COLO668 (cell line): ENCODE measurements around the gene IRF4.

Experiments used
- DNase-seq: peaks from one replicate; lab custom pipeline; 2025; ENCODE audit not compliant: unreplicated experiment; lab: John Stamatoyannopoulos, UW

Gene IRF4

DNA sequence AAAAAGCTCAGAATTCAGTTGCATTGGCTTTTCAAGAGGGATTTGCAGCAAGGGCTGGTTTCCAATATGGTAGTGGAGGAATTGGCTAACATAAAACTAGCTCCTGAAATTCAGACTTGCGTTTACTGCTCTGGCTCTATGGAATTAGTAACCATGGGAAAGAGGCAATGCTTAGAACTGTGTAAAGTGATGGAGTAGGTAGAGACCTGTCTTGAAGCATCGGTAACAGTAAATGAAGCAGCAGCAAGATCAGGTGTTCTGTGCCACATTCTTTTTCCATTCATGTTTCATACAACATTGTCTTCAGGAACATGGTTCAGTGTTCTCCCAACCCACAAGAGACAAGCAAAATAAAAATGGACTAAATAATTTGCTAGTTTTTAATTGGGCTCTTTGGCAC lies 6.5 kb downstream of the IRF4 start:
- no peak for DNase-seq

DNA sequence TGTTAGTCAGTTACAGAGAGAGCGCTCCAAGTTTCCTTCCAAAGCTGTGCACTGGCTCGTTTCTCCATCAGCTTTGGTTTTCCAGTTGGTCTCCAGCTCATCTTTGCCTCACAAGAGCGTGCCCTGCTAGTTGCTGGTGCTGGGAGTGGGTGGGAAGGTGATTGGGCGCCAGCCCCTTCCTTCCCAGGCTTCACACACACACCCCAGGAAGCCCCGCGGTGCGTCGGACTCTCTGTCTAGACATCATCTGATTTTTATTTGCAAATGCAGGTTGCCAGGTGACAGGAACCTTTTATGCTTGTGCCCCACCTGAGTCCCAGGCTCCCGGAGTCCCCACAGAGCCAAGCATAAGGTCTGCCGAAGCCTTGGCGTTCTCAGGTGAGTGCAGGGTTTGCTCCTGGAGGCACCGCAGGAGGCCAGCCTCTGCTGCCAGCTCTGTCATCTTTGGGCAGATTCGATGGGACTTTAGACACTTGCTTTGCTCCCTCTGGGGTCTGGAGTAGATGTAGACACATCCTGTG lies 7.1 kb downstream of the IRF4 start:
- no peak for DNase-seq

DNA sequence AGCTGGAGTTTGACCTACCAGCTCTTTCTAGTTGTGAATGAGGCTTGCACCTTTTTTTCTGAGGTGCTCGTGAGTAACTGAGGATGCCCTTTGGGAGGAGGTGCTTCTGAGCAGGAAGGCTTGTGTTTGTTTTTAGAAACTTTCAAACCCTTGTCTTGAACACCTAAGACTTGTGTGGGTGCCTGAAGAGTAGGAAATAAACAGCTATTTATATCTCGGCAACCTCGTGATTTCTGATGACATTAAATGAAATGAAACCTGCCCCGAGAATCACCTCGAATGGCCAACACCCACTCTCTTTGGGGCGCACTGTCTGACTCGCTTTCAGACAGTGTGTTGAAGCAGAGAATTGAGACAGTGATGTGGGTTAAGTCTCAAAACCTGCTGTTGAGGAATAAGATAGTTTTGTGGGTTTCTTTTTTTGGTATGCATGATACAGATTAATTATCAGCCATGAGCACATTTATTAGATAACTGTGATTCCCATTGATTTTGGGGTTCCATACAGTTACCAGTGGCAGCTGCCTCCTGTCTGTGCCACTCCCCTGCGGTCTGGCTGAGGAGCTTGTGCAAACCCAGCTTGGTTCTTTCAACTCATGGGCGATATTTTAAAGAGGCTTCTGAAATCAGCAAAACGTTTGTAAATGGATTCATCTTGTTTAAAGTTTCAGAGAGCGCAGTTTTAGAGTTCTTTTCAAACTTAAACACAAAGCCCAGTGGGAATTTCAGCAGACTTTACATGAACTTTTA lies 8.4 kb downstream of the IRF4 start:
- no peak for DNase-seq

GRCh38 chr6:400815-401214 lies 9.3 kb downstream of the IRF4 start:
- DNase-seq = no peak

DNA sequence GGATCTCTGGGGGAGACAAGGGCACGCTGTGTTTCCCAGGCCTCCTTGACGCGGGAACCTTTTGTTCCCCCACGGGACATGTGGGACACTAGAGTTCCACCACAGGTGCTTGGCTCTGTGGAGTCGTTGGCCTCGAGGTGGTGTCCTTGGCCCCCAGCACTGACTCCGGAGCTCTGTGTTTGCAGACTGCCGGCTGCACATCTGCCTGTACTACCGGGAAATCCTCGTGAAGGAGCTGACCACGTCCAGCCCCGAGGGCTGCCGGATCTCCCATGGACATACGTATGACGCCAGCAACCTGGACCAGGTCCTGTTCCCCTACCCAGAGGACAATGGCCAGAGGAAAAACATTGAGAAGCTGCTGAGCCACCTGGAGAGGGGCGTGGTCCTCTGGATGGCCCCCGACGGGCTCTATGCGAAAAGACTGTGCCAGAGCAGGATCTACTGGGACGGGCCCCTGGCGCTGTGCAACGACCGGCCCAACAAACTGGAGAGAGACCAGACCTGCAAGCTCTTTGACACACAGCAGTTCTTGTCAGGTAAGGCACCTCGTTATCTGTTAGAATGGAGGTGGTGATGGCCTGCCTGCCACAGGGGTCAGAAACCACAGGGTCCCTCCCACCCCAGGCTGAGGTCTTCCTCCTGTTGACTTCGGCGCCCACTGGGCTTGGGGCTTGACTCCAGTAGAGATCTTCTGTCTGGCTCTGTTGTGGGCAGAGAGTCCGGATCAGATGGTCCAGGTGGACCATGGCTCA lies 9.9 kb downstream of the IRF4 start:
- DNase-seq = no peak

GRCh38 chr6:401994-402640 lies 10.6 kb downstream of the IRF4 start:
- no peak for DNase-seq

DNA sequence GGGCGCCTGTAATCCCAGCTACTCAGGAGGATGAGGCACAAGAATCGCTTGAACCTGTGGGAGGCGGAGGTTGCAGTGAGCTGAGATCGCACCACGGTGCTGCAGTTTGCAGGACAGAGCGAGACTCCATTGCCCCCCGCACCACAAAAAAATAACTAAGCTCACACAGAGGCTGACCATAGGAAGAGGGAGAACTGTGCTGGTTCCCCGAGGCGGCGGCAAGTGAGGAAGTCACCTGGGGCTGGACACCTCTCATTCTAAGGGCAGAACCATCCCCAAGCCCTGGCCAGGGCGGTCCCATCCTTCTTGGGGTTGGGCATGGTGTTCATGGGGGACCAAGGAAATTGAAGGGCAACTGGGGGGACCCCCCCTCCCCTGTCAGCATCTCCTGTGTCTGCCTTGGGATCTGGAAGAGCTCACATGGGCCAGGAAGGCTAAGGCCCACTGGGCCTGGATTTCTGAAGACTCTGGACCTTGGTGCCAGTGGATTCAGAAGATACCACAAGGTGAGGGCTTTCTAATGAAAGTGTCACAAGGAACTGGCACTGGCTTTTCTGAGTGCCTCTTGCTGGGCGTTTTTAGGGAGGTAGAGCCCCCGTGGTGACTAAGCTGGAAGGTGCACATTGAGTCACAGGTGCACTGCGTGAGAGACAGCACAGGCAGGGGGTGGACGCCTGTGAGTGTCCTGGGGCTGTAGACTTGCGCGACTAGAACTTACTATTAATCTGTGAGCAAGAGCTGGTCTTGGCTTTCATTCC lies 11.5 kb downstream of the IRF4 start:
- DNase-seq = no peak

- no peak for DNase-seq
Measured at GRCh38 chr6:403659-404655, 12.4 kb downstream of the IRF4 start.

GRCh38 chr6:404685-405423 lies 13.3 kb downstream of the IRF4 start:
- no peak for DNase-seq

GRCh38 chr6:408148-408547 lies 16.6 kb downstream of the IRF4 start:
- no peak for DNase-seq

DNA sequence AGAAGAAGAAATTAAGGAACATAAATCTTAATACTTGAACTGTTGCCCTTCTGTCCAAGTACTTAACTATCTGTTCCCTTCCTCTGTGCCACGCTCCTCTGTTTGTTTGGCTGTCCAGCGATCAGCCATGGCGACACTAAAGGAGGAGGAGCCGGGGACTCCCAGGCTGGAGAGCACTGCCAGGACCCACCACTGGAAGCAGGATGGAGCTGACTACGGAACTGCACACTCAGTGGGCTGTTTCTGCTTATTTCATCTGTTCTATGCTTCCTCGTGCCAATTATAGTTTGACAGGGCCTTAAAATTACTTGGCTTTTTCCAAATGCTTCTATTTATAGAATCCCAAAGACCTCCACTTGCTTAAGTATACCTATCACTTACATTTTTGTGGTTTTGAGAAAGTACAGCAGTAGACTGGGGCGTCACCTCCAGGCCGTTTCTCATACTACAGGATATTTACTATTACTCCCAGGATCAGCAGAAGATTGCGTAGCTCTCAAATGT lies 17.1 kb downstream of the IRF4 start:
- peak; percentile 2 for DNase-seq

- DNase-seq = no peak
Measured at GRCh38 chr6:409370-409972, 17.9 kb downstream of the IRF4 start.

DNA sequence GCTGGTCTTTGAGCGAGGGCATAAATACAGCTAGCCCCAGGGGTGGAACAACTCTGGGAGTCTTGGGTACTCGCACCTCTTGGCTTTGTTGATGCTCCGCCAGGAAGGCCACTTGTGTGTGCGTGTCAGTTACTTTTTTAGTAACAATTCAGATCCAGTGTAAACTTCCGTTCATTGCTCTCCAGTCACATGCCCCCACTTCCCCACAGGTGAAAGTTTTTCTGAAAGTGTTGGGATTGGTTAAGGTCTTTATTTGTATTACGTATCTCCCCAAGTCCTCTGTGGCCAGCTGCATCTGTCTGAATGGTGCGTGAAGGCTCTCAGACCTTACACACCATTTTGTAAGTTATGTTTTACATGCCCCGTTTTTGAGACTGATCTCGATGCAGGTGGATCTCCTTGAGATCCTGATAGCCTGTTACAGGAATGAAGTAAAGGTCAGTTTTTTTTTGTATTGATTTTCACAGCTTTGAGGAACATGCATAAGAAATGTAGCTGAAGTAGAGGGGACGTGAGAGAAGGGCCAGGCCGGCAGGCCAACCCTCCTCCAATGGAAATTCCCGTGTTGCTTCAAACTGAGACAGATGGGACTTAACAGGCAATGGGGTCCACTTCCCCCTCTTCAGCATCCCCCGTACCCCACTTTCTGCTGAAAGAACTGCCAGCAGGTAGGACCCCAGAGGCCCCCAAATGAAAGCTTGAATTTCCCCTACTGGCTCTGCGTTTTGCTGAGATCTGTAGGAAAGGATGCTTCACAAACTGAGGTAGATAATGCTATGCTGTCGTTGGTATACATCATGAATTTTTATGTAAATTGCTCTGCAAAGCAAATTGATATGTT lies 19.2 kb downstream of the IRF4 start:
- DNase-seq = no peak

DNA sequence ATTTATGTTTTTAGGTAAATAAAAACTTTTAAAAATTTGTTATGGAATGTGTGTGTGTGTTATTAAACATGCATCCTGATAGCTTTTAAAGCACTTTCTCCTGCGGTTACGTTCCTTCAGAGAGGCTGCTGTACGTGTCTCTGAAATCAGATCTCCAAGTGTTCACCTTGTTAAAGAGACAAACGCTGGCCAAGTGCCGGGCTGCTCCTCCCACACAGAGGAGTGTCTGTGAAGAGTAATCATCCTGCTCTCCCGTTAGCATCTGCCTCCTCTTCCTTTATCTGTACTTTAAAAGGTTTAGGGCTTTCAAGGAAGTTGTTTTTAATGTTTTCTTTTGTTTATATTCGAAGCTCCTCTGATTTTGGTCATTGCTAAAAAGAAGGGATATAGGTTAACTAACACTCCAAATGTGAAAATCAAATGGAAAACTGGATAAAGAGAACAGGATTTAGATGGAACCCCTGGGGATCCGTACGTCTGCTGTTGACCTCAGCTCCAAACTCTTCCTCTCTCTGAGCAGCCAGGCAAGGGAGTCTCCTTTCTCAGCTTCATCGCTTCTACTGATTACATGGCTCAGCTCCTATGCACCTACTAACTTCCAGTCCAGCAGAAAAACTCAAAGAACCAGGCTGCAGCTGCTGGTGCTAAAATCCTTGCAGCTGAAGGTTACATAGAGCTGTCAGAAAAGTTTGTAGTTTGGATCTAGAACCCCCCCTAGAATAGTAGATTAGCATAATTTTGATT lies 20.0 kb downstream of the IRF4 start:
- DNase-seq = no peak

GRCh38 chr6:412146-412886 lies 20.8 kb downstream of the IRF4 start:
- no peak for DNase-seq

DNA sequence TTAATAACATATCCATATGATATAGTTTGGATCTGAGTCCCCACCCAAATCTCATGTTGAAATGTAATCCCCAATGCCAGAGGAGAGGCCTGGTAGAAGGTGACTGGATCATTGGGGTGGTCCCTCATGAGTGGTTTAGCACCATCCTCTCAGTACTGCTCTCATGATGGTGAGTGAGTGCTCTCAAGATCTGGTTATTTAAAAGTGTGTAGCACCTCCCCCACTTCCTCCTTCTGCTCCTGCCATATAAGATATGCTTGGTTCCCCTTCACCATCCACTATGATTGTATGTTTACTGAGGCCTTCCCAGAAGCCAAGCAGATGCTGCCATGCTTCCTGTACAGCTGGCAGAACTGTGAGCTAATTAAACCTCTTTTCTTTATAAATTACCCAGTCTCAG lies 22.9 kb downstream of the IRF4 start:
- DNase-seq = no peak
